Activated naive CD4-positive, alpha-beta T cell treated with anti-CD3 and anti-CD28 coated beads, Interleukin-2, amount 50 U/mL, for 72 hours (primary cell): Measurements from ENCODE around the gene NKAIN2. TPM values are rescaled to one million over a fixed set of nuclear protein-coding genes. Genes with fewer than 3 reads are reported as not detected.

Experiments used
- ATAC-seq, 2 donors: fragments of 150-1000 bp; cut with Tn5 transposase; 2 replicates each; pipeline ENCODE4 v1.10.0; 2021; ENCODE audit warnings: mild to moderate bottlenecking in 2 of 2, moderate library complexity in 2 of 2
- DNase-seq, 2 donors: peaks; one replicate each; pipeline ENCODE4 v3.0.0; 2021 to 2022; ENCODE audit warnings: low spot score in 2 of 2
- H3K27ac Mint-ChIP-seq, 2 donors: one replicate each; pipeline ENCODE4 v1.8.0; 2022; ENCODE audit warnings: mild to moderate bottlenecking in 2 of 2, mixed read lengths in 2 of 2
- H3K36me3 Mint-ChIP-seq, 2 donors: one replicate each; pipeline ENCODE4 v1.8.0; 2022; ENCODE audit warnings: mixed read lengths in 2 of 2
- H3K9me3 Mint-ChIP-seq, 2 donors: one replicate each; pipeline ENCODE4 v1.8.0; 2022; ENCODE audit warnings: mixed read lengths in 2 of 2
- total RNA-seq, 2 donors: library from RNA; stranded (reverse); gene quantifications; one replicate each; pipeline ENCODE4 v1.2.3, GENCODE V29; 2022

The NKAIN2 gene
- total RNA-seq, 2 donors from 2014 or later, result not detected

DNA sequence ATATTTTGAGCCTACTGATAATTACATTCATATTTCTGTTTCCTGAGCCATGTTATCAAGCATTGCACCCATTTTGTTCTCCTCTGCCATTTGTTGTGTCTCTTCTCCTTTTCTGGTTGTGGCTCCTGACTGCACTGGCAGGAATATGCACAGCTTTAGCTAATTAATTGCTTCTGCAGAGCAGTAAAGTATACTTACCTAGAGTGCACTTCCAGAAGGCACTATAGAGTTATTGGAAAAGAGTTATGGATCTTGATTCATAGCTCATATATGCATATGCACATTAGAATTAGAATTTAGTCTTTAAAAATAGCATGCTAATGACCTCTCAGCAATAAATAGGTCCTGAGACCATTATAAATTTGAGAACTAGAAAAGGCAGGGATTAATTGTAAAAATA is 262.6 kb downstream of the NKAIN2 start:
- Mint-ChIP-seq H3K27ac (no peak overlapping the region), H3K36me3 (no peaks in the 10 kb centered on the region), H3K9me3 (peaks cover 7 to 8% of the 10 kb centered on the region in 2 donors)
- no peak for DNase-seq
- no peak for ATAC-seq

DNA sequence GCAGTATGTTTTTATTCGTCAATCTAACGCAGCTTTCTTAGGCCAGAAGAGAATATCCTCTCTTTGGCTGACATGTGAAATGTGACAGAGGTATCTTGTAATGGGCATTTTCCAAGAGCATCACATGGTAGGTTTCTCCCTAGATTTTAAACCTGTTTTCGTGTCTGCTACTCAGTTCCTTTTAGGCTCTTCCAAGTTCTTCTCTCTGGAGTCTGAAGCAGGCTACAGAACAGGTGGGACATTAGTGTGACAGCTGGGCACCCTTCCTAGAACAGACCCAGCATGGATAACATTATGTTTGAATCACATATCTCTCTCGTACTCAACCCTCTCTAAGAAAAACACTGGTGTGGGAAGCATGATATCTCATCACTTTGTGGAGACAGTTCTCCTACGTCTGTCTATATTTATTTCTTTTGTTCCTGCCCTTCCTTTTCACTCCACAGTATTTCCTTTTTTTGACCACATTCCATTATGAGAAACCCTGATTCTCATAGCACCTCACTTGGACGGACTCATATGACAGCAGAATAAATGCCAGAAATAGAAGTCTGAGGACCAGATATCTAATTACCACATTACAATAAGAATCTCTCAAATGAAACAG is 263.4 kb downstream of the NKAIN2 start:
- Mint-ChIP-seq H3K27ac (no peak overlapping the region), H3K9me3 (peaks cover 7 to 8% of the 10 kb centered on the region in 2 donors), H3K36me3 (no peaks in the 10 kb centered on the region)
- DNase-seq (no peak), ATAC-seq (no peak)

DNA sequence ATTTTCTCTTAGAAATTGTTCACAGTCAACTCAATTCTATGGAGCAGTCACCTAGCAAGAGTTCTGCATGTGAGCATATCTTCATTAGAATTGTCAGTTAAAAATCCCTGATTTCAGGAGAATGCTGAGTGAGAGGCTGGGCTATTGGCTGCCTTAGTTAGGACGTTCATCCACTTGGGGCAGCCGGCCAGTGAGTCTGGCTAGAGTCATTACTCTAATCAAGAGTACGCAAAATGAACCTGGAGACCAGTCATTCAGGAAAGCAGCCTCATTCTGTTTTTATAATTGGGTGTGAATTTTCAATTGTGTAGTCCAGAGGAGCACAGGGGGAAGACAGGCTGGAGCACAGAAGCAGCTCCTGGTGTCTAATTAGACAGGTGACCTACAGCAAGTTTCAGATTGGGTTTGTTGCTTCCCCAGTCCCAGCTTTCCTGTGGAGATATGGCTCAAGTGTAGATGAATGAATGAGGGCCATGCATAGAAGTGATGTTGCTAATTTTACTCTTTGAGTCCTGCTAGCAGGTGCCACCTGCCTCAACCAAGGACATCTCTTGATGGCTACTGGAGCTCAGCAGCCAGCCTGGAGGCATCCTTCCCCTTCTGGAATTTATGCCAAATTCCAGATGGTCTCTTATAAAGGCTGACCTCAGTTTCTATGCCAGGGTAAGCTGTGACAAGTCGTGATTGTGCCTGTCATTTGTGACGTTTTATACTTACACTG is 265.7 kb downstream of the NKAIN2 start:
- H3K9me3 Mint-ChIP-seq, result peaks cover 7 to 8% of the 10 kb centered on the region in 2 donors
- H3K36me3 Mint-ChIP-seq, result no peaks in the 10 kb centered on the region
- no peak for ATAC-seq

GRCh38 chr6:124073021-124073420 is 269.4 kb downstream of the NKAIN2 start:
- no peak for DNase-seq
- H3K9me3 Mint-ChIP-seq, result peaks cover 7 to 12% of the 10 kb centered on the region in 2 donors
- no peak for ATAC-seq
- no peak overlapping the region for H3K27ac Mint-ChIP-seq
- H3K36me3 Mint-ChIP-seq, result no peaks in the 10 kb centered on the region

More for the DNA sequence above, 265.7 kb downstream of the NKAIN2 start:
- H3K27ac Mint-ChIP-seq, result no peak overlapping the region
- DNase-seq, result no peak

GRCh38 chr6:124073820-124074587 is 270.3 kb downstream of the NKAIN2 start:
- Mint-ChIP-seq H3K9me3 (peaks cover 7 to 12% of the 10 kb centered on the region in 2 donors), H3K27ac (no peak overlapping the region), H3K36me3 (no peaks in the 10 kb centered on the region)
- DNase-seq (no peak), ATAC-seq (no peak)

GRCh38 chr6:124074606-124075005 is 270.9 kb downstream of the NKAIN2 start:
- DNase-seq (no peak), ATAC-seq (no peak)
- Mint-ChIP-seq H3K9me3 (peaks cover 7 to 12% of the 10 kb centered on the region in 2 donors), H3K27ac (no peak overlapping the region), H3K36me3 (no peaks in the 10 kb centered on the region)

GRCh38 chr6:124076336-124077048 is 272.8 kb downstream of the NKAIN2 start:
- Mint-ChIP-seq H3K36me3 (no peaks in the 10 kb centered on the region), H3K9me3 (peaks cover 0 to 4% of the 10 kb centered on the region in 2 donors)
- DNase-seq, result no peak

DNA sequence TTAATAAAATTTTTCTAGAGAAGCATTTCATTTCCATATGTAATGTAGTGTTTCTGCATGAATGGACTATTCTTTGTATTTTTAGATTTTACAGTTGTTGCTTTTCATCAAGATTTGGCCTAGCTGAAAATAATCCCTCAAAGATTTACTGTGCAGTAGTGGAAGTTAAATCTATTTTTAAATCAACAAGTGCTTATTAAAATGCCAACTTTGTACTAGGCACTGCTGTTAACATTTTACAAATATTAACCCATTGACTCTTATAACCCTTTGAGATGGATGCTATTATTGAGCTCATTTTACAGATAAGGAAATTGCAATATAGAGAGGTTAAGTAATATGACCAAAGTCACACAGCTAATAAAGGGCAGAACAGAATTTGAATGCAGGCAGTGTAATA is 274.5 kb downstream of the NKAIN2 start:
- H3K9me3 Mint-ChIP-seq, result peaks cover 3 to 4% of the 10 kb centered on the region in 2 donors
- H3K36me3 Mint-ChIP-seq, result no peaks in the 10 kb centered on the region
- ATAC-seq, result no peak
- no peak for DNase-seq
- H3K27ac Mint-ChIP-seq, result no peak overlapping the region

More at GRCh38 chr6:124076336-124077048, 272.8 kb downstream of the NKAIN2 start:
- no peak overlapping the region for H3K27ac Mint-ChIP-seq
- no peak for ATAC-seq

GRCh38 chr6:124080483-124080882 is 276.8 kb downstream of the NKAIN2 start:
- ATAC-seq, result no peak
- no peaks in the 10 kb centered on the region for H3K36me3 Mint-ChIP-seq
- no peak overlapping the region for H3K27ac Mint-ChIP-seq
- peaks cover 4 to 8% of the 10 kb centered on the region in 2 donors for H3K9me3 Mint-ChIP-seq
- DNase-seq, result no peak

DNA sequence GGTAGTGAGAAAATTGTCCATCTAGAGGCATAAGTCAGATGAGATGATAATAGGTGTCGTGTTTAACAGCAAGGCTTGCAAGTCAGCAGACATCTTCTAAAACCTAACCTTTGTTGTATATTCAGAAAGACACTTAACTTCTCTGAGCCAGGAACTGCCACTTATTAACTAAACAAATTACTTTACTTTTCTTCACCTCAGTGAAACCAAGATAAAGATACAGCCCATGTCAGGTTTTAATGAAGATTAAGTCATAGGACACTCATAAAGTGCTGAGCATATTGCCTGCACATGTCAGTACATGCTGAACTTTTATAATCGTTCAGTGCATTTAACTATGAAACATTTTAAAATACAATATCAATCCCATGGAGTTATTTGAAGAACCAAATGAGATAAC is 286.8 kb downstream of the NKAIN2 start:
- no peaks in the 10 kb centered on the region for H3K36me3 Mint-ChIP-seq
- ATAC-seq (no peak), DNase-seq (no peak)
- H3K9me3 Mint-ChIP-seq, result peaks cover 0 to 9% of the 10 kb centered on the region in 2 donors
- no peak overlapping the region for H3K27ac Mint-ChIP-seq

GRCh38 chr6:124099520-124099919 is 295.9 kb downstream of the NKAIN2 start:
- DNase-seq, result no peak
- ATAC-seq, result no peak
- no peak overlapping the region for H3K27ac Mint-ChIP-seq
- peaks cover 4% of the 10 kb centered on the region in 2 donors for H3K9me3 Mint-ChIP-seq
- no peaks in the 10 kb centered on the region for H3K36me3 Mint-ChIP-seq

GRCh38 chr6:124110514-124110913 is 306.8 kb downstream of the NKAIN2 start:
- no peak for ATAC-seq
- no peak for DNase-seq
- Mint-ChIP-seq H3K9me3 (peaks cover 0 to 14% of the 10 kb centered on the region in 2 donors), H3K27ac (no peak overlapping the region), H3K36me3 (no peaks in the 10 kb centered on the region)

DNA sequence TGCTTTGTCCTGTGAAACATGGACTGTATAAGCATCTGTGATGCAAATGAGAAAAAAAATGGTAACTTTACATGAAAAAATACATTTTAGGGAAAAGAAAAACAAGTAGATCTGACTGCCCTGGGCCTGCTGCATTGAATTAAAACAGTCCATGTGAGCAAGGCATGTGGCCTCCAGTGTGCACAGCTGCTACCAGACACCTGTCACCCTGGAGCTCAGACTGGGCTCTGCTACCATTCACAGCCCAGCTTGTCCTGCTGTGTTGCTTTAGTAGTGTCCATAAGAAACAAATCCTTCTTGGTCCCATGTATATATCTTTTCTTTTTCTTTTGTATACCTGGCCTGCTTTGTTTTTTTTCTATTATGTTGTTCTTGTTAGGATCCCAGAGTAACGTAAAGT is 315.9 kb downstream of the NKAIN2 start:
- no peak for DNase-seq
- H3K36me3 Mint-ChIP-seq, result no peaks in the 10 kb centered on the region
- ATAC-seq, result no peak
- H3K9me3 Mint-ChIP-seq, result peaks cover 0 to 3% of the 10 kb centered on the region in 2 donors
- no peak overlapping the region for H3K27ac Mint-ChIP-seq

DNA sequence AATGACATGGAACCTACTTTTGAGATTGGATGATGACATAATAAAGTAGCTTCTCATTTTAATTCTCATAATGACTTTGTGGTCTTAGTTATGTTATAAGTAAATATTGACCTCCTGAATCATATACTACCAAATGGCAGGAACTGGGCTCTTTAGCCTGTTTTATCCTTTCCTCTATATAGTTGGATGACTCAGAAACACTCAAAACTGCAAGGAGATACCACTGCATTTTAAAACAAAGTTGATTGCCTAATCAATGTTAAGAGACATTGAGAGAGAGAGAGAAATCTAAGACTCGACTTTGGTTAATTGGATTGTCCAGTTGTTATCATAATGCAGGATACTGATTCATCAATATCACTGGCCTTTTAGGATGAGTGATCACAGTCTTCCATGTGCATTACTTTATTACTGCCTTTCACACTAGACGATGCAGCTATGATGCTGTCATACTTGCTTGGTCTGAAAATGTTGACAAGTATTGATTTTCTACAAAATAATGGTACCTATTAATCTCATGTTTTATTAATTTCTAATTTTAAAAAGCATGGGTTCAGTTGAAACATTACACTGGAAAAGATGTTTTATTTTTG is 320.0 kb downstream of the NKAIN2 start:
- ATAC-seq, result no peak
- H3K9me3 Mint-ChIP-seq, result peaks cover 12% of the 10 kb centered on the region in 2 donors
- DNase-seq, result no peak
- no peak overlapping the region for H3K27ac Mint-ChIP-seq
- no peaks in the 10 kb centered on the region for H3K36me3 Mint-ChIP-seq

GRCh38 chr6:124131259-124131658 is 327.6 kb downstream of the NKAIN2 start:
- no peaks in the 10 kb centered on the region for H3K36me3 Mint-ChIP-seq
- DNase-seq, result no peak
- no peak overlapping the region for H3K27ac Mint-ChIP-seq
- ATAC-seq, result no peak
- H3K9me3 Mint-ChIP-seq, result peaks cover 17 to 20% of the 10 kb centered on the region in 2 donors

- no peak overlapping the region for H3K27ac Mint-ChIP-seq
- DNase-seq (no peak), ATAC-seq (no peak)
- no peaks in the 10 kb centered on the region for H3K36me3 Mint-ChIP-seq
- peaks cover 15 to 18% of the 10 kb centered on the region in 2 donors for H3K9me3 Mint-ChIP-seq
These were observed 328.1 kb downstream of the NKAIN2 start for GRCh38 chr6:124131779-124132178.
